SU-DHL-6 (cell line): Measurements from ENCODE around the gene COL15A1.

Experiments
- EZH2phosphoT487 ChIP-seq: fragments of 200-600 bp; sonication (generic), shearing (Covaris generic); conservative IDR thresholded peaks from 2 replicates; pipeline ENCODE4 v1.6.1; 2018; ENCODE audit warnings: mild to moderate bottlenecking, antibody characterized with exemption, low read length, moderate library complexity, mixed read lengths
- TF ChIP-seq, protein P1 (sequence below): fragments of 200-600 bp; sonication (generic); IDR thresholded peaks from one replicate; pipeline ENCODE4 v1.5.1; 2017; ENCODE audit warnings: antibody characterized with exemption, mild to moderate bottlenecking, low read length, moderate library complexity; ENCODE audit not compliant: insufficient read depth, poor library complexity, severe bottlenecking

DNA sequence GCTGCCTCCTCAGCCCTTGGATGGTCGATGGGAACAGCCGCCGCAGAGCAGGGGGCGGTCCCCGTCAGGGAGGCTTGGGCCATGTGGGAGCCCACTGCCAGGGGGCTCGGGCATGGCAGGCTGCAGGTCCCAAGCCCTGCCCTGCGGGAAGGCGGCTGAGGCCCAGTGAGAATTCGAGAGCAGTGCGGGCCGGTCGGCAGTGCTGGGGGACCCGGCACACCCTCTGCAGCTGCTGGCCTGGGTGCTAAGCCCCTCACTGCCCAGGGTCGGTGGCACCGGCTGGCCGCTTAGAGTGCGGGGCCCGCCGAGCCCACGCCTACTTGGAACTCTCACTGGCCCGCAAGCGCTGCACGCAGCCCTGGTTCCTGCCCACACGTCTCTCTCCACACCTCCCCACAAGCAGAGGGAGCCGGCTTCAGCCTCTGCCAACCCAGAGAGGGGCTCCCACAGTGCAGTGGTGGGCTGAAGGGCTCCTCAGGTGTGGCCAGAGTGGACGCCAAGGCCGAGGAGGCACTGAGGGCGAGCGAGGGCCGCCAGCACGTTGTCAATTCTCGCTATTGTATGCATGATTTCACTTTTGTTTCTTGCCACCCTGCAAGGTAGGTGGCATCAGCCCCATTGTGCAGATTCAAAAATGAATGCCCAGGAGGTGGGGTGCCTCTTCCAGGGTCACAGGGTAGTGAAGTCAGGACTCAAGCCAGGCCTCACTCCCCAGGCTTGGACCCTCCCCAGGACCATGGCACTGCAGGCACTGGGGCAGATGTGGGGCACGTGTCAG lies 48.6 kb downstream of the COL15A1 start:
- TF ChIP-seq, protein P1, sequence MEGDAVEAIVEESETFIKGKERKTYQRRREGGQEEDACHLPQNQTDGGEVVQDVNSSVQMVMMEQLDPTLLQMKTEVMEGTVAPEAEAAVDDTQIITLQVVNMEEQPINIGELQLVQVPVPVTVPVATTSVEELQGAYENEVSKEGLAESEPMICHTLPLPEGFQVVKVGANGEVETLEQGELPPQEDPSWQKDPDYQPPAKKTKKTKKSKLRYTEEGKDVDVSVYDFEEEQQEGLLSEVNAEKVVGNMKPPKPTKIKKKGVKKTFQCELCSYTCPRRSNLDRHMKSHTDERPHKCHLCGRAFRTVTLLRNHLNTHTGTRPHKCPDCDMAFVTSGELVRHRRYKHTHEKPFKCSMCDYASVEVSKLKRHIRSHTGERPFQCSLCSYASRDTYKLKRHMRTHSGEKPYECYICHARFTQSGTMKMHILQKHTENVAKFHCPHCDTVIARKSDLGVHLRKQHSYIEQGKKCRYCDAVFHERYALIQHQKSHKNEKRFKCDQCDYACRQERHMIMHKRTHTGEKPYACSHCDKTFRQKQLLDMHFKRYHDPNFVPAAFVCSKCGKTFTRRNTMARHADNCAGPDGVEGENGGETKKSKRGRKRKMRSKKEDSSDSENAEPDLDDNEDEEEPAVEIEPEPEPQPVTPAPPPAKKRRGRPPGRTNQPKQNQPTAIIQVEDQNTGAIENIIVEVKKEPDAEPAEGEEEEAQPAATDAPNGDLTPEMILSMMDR: no peak
- TF ChIP-seq EZH2phosphoT487: no peak
